Astrocyte (in vitro differentiated cells and primary cell): Measurements from ENCODE around the gene SPOCK1. TPM values are rescaled to one million over a fixed set of nuclear protein-coding genes. Genes with fewer than 3 reads are reported as not detected.

Source experiments
- DNase-seq: peaks from one replicate; pipeline ENCODE4 v3.0.0-alpha.2; 2010; ENCODE audit warnings: low read depth
- FAIRE-seq: peaks from 2 replicates; lab custom pipeline; 2011; peaks lifted over from hg19 to GRCh38; lab: Jason Lieb, UNC
- H2AFZ ChIP-seq: 2 replicates; pipeline ENCODE4 v1.6.0; 2012; ENCODE audit warnings: low read depth, low read length, inconsistent platforms
- H3K27ac ChIP-seq: 2 replicates; pipeline ENCODE4 v1.5.1; 2011; ENCODE audit warnings: low read depth, low read length, inconsistent platforms
- H3K27me3 ChIP-seq: 2 replicates; pipeline ENCODE4 v1.6.0; 2011; ENCODE audit warnings: low read length, inconsistent platforms; ENCODE audit not compliant: insufficient read depth
- H3K36me3 ChIP-seq: 2 replicates; pipeline ENCODE4 v1.5.1; 2011; ENCODE audit warnings: low read length, inconsistent platforms; ENCODE audit not compliant: insufficient read depth
- H3K4me1 ChIP-seq: 2 replicates; pipeline ENCODE4 v1.5.1; 2011; ENCODE audit warnings: low read length, inconsistent platforms; ENCODE audit not compliant: insufficient read depth
- H3K4me2 ChIP-seq: 2 replicates; pipeline ENCODE4 v1.6.0; 2012; ENCODE audit warnings: low read length, inconsistent platforms
- H3K4me3 ChIP-seq: 2 replicates; pipeline ENCODE4 v1.5.1; 2011; ENCODE audit warnings: low read depth, mild to moderate bottlenecking, low read length, inconsistent platforms; ENCODE audit not compliant: insufficient read depth
- H3K79me2 ChIP-seq: 2 replicates; pipeline ENCODE4 v1.6.0; 2012; ENCODE audit warnings: mild to moderate bottlenecking, low read length, inconsistent platforms; ENCODE audit not compliant: insufficient read depth
- H3K9ac ChIP-seq: 2 replicates; pipeline ENCODE4 v1.6.0; 2012; ENCODE audit warnings: mild to moderate bottlenecking, low read length, inconsistent platforms
- H3K9me3 ChIP-seq: 2 replicates; pipeline ENCODE4 v1.5.1; 2012; ENCODE audit warnings: low read depth, mild to moderate bottlenecking, low read length, inconsistent platforms; ENCODE audit not compliant: insufficient read depth
- H4K20me1 ChIP-seq: 2 replicates; pipeline ENCODE4 v1.6.0; 2012; ENCODE audit warnings: low read length, inconsistent platforms; ENCODE audit not compliant: insufficient read depth
- H3K27ac Mint-ChIP-seq: one replicate; pipeline ENCODE4 v1.8.0; 2021; ENCODE audit warnings: mild to moderate bottlenecking, mixed read lengths; ENCODE audit not compliant: unreplicated experiment
- H3K27me3 Mint-ChIP-seq: one replicate; pipeline ENCODE4 v1.8.0; 2021; ENCODE audit warnings: low read depth, mixed read lengths; ENCODE audit not compliant: unreplicated experiment
- H3K36me3 Mint-ChIP-seq: one replicate; pipeline ENCODE4 v1.8.0; 2021; ENCODE audit warnings: low read depth, mixed read lengths; ENCODE audit not compliant: unreplicated experiment
- H3K4me1 Mint-ChIP-seq: one replicate; pipeline ENCODE4 v1.8.0; 2021; ENCODE audit warnings: low read depth, mixed read lengths; ENCODE audit not compliant: unreplicated experiment
- H3K4me3 Mint-ChIP-seq: one replicate; pipeline ENCODE4 v1.8.0; 2021; ENCODE audit warnings: mild to moderate bottlenecking, moderate library complexity, mixed read lengths; ENCODE audit not compliant: unreplicated experiment
- H3K9me3 Mint-ChIP-seq: one replicate; pipeline ENCODE4 v1.8.0; 2021; ENCODE audit warnings: mild to moderate bottlenecking, mixed read lengths; ENCODE audit not compliant: unreplicated experiment
- CTCF ChIP-seq: IDR thresholded peaks from 2 replicates; pipeline ENCODE4 v1.5.1; 2011; ENCODE audit warnings: low read depth, mild to moderate bottlenecking, inconsistent platforms, low read length, moderate library complexity; ENCODE audit not compliant: insufficient read depth
- EZH2 ChIP-seq: IDR thresholded peaks from 2 replicates; pipeline ENCODE4 v1.6.1; 2012; ENCODE audit warnings: mild to moderate bottlenecking, low read length, inconsistent platforms; ENCODE audit not compliant: insufficient read depth
- total RNA-seq: library from RNA; stranded (reverse); gene quantifications from 2 replicates; pipeline ENCODE4 v1.2.1, GENCODE V29; 2021

Gene SPOCK1
- total RNA-seq, 1 donor from 2014 or later = 53.5 TPM

DNA sequence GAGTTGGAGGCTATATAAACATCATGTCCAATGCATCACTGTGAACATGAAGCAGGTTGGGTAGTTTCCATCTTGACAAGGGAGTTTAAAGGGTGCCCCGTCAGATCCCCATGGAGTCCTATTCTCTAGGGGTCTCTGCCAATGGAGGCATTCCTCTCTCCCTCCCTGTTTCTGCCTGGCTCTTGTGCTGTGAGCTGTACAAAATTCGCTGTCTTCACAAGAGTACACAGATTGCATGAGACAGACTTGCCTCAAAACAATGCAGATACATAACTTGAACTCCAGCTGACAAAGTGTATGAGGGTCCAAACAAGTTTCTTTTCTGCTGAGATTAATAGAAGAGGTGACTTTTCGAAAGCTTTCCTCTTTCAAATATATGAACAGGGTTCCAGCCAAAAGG, 165.2 kb downstream of the SPOCK1 start:
- DNase-seq (no peak), FAIRE-seq (no peak)
- Histone ChIP-seq H3K9me3 (no peaks in the 10 kb centered on the region), H3K27me3 (no peaks in the 10 kb centered on the region), H4K20me1 (peaks cover 77% of the 10 kb centered on the region), H2AFZ (no peak overlapping the region), H3K4me2 (no peak overlapping the region), H3K36me3 (no peaks in the 10 kb centered on the region), H3K27ac (no peak overlapping the region), H3K9ac (no peak overlapping the region), H3K79me2 (peaks cover 43% of the 10 kb centered on the region), H3K4me3 (no peak overlapping the region), H3K4me1 (peaks cover 2% of the 10 kb centered on the region)
- H3K36me3 Mint-ChIP-seq = peaks cover 2% of the 10 kb centered on the region
- H3K27ac Mint-ChIP-seq = no peak overlapping the region
- no peaks in the 10 kb centered on the region for H3K9me3 Mint-ChIP-seq
- TF ChIP-seq CTCF (no peak), EZH2 (no peak)
- no peak overlapping the region for H3K4me3 Mint-ChIP-seq
- H3K4me1 Mint-ChIP-seq = peaks cover 24% of the 10 kb centered on the region
- H3K27me3 Mint-ChIP-seq = peaks cover 15% of the 10 kb centered on the region

GRCh38 chr5:137333475-137333874, 165.7 kb downstream of the SPOCK1 start:
- Mint-ChIP-seq H3K4me3 (no peak overlapping the region), H3K27ac (no peak overlapping the region), H3K36me3 (peaks cover 2% of the 10 kb centered on the region), H3K9me3 (no peaks in the 10 kb centered on the region), H3K4me1 (peaks cover 24% of the 10 kb centered on the region), H3K27me3 (peaks cover 15% of the 10 kb centered on the region)
- H4K20me1 ChIP-seq = peaks cover 81% of the 10 kb centered on the region
- H3K9ac ChIP-seq = no peak overlapping the region
- FAIRE-seq (no peak), DNase-seq (no peak)
- no peak overlapping the region for H2AFZ ChIP-seq
- no peaks in the 10 kb centered on the region for H3K27me3 ChIP-seq
- H3K79me2 ChIP-seq = peaks cover 47% of the 10 kb centered on the region
- H3K4me3 ChIP-seq = no peak overlapping the region
- no peaks in the 10 kb centered on the region for H3K9me3 ChIP-seq
- peaks cover 2% of the 10 kb centered on the region for H3K4me1 ChIP-seq
- no peak overlapping the region for H3K27ac ChIP-seq
- no peak for TF ChIP-seq EZH2
- no peak for TF ChIP-seq CTCF
- H3K4me2 ChIP-seq = no peak overlapping the region
- no peaks in the 10 kb centered on the region for H3K36me3 ChIP-seq

- H3K4me3 Mint-ChIP-seq = no peak overlapping the region
- H3K36me3 Mint-ChIP-seq = peaks cover 2% of the 10 kb centered on the region
- peaks cover 15% of the 10 kb centered on the region for H3K27me3 Mint-ChIP-seq
Observed at GRCh38 chr5:137332296-137332695, 166.8 kb downstream of the SPOCK1 start.

More at GRCh38 chr5:137332296-137332695, 166.8 kb downstream of the SPOCK1 start:
- Mint-ChIP-seq H3K27ac (no peak overlapping the region), H3K4me1 (peaks cover 24% of the 10 kb centered on the region), H3K9me3 (no peaks in the 10 kb centered on the region)
- FAIRE-seq = no peak
- Histone ChIP-seq H3K4me2 (no peak overlapping the region), H3K36me3 (no peaks in the 10 kb centered on the region), H3K9me3 (no peaks in the 10 kb centered on the region), H3K4me1 (peaks cover 2% of the 10 kb centered on the region), H2AFZ (no peak overlapping the region), H3K79me2 (peaks cover 51% of the 10 kb centered on the region), H3K27ac (no peak overlapping the region), H3K27me3 (no peaks in the 10 kb centered on the region), H4K20me1 (peaks cover 84% of the 10 kb centered on the region), H3K4me3 (no peak overlapping the region), H3K9ac (no peak overlapping the region)
- no peak for DNase-seq
- no peak for TF ChIP-seq CTCF
